Ramos (cell line): ENCODE results near the gene ZNF266.

Experiments used
- in situ Hi-C: fragments of 300-500 bp; cut with MboI; formaldehyde crosslinking; loops from one replicate; pipeline ENCODE4 v1.14.3; 2022; ENCODE audit warnings: low sequenced_read_pairs; ENCODE audit not compliant: unreplicated experiment

ZNF266 gene

GRCh38 chr19:9435279-9436268 is at the start of gene ZNF266:
TSS of gene ZNF266 (minus strand) at chr19:9435573. CDS start at chr19:9420089, 15,484 bp downstream.
- in situ Hi-C loops: no loop called here

- in situ Hi-C loops: no loop called here
These were observed 49.8 kb upstream of the ZNF266 start for GRCh38 chr19:9485140-9485539.

GRCh38 chr19:9474975-9475374 is 39.6 kb upstream of the ZNF266 start:
- in situ Hi-C loops: no loop called here

- in situ Hi-C loops: no loop called here
These were observed 31.8 kb upstream of the ZNF266 start for GRCh38 chr19:9467161-9467560.

- in situ Hi-C loops: no loop called here
These were observed 26.6 kb upstream of the ZNF266 start for GRCh38 chr19:9461938-9462337.

GRCh38 chr19:9456018-9456689 is 20.8 kb upstream of the ZNF266 start:
- in situ Hi-C loops: no loop called here

- in situ Hi-C loops: no loop called here
These were observed 18.6 kb upstream of the ZNF266 start for GRCh38 chr19:9453953-9454352.

GRCh38 chr19:9445037-9445436 is 9.7 kb upstream of the ZNF266 start:
- in situ Hi-C loops: no loop called here

- in situ Hi-C loops: no loop called here
These were observed 985 bp upstream of the ZNF266 start for GRCh38 chr19:9436358-9436757.

GRCh38 chr19:9431475-9431874 is 3.9 kb downstream of the ZNF266 start:
- in situ Hi-C loops: no loop called here

GRCh38 chr19:9430444-9430843 is 4.9 kb downstream of the ZNF266 start:
- in situ Hi-C loops: no loop called here

- in situ Hi-C loops: no loop called here
These were observed 7.4 kb downstream of the ZNF266 start for GRCh38 chr19:9427941-9428340.

GRCh38 chr19:9413240-9413954 is 22.0 kb downstream of the ZNF266 start:
- in situ Hi-C loops: no loop called here

GRCh38 chr19:9407827-9408226 is 27.5 kb downstream of the ZNF266 start:
- in situ Hi-C loops: no loop called here

- in situ Hi-C loops: no loop called here
These were observed 28.5 kb downstream of the ZNF266 start for GRCh38 chr19:9406798-9407352.

GRCh38 chr19:9381361-9381785 is 54.0 kb downstream of the ZNF266 start:
- in situ Hi-C loops: no loop called here

GRCh38 chr19:9370738-9371619 is 64.4 kb downstream of the ZNF266 start:
- in situ Hi-C loops: no loop called here

- in situ Hi-C loops: no loop called here
These were observed 72.5 kb downstream of the ZNF266 start, which contains the start of gene ZNF177 for GRCh38 chr19:9362905-9363304. TSS of gene ZNF177 (plus strand) at chr19:9363013. CDS start at chr19:9378312, 15,299 bp downstream.
